NCI-H2227 (cell line): ENCODE results near the gene GRIP2.

Experiments
- DNase-seq: peaks from one replicate; lab custom pipeline; 2025; ENCODE audit not compliant: unreplicated experiment; lab: John Stamatoyannopoulos, UW

The GRIP2 gene

GRCh38 chr3:14562121-14562890 lies 22.2 kb upstream of the GRIP2 start:
- DNase-seq = no peak

- no peak for DNase-seq
Observed at GRCh38 chr3:14561051-14561960, 21.2 kb upstream of the GRIP2 start.

GRCh38 chr3:14560110-14560509 lies 20.0 kb upstream of the GRIP2 start:
- no peak for DNase-seq

- DNase-seq = no peak
Observed at GRCh38 chr3:14558029-14558428, 17.9 kb upstream of the GRIP2 start.

DNA sequence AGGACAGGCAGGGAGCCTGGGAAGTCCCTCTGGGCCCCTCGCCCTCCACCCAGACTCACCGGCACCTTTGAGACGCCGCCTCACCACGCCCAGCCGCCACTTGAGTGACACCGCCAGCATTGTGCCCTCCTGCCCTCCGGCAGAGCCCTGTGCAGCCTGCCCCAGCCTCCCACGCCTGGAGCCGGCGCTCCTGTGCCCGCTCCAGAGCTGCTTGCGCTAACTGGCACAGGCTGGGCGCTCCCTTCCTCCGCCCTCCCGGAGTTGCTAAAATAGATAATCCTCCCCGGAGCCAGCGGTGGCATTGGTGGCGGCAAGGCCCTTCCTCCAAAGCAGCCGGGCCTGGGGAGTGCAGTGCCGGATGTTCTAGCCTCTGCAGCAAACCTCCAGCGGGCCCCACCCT lies 15.7 kb upstream of the GRIP2 start:
- peak; percentile 36 for DNase-seq

DNA sequence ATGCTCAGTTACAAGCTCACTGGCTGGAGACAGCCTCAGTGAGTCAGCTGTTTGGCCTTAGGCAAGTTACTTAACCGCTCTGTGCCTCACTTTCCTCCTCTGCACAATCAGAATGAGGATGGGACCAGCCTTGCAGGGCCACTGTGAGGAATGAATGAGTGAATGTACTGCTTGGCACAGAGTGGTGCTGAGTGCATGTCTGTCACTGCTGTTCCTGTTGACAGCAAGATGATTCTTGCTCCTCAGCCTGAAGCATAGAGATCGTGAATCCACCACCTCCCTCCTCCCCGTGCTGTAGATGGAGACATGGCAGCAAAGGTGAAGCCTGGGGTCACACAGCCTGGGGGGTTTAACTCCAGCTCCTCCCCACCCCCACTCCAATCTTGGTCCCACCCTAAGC lies 14.6 kb upstream of the GRIP2 start:
- DNase-seq = no peak

GRCh38 chr3:14553871-14554270 lies 13.7 kb upstream of the GRIP2 start:
- no peak for DNase-seq

- no peak for DNase-seq
Observed at GRCh38 chr3:14552717-14553116, 12.6 kb upstream of the GRIP2 start.

- DNase-seq = no peak
Observed at GRCh38 chr3:14552041-14552648, 12.0 kb upstream of the GRIP2 start.

DNA sequence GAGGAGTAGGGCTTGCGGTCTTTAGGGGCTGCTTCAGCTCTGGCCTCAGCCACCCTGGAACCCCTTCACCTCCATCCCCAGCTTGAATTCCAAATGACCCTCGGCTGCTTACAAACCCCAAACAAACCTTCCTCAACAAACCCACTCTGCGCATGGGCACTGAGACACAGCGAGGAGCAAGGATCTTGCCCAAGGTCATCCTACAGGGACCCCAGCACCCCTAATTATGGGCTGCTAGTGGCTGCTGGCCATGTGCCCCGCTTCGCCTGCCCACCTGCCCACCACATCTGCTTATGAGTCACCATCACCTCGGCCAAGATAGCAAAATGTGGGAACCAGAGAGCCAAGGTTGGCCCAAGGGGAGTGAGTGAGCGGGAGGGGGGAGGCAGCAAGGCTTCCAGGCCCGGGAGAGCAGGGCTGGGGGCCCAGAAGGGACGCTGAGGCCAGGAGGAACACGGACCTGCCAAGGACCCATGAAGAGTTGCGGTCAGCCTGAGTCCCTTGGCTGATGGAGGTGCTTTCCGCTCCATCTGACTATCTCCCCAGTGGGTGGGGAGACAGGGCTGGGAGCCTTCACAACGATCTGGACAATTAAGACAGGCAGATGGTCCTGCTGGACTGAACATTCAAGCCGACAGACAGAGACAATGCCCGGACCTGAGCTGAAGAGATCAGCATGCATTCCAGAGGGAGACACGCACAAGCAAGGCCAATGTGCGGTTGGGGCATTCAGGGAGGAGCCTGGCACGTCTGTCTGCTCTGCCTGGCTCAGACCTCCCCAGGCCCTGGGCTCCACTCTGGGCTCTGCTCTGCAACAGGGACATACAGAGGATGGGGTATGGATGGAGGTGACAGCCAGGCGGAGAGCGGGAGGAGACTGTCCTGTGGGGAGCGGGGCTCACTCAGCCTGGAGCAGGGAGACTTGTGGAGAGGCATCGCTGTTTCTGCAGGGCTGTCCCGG lies 10.8 kb upstream of the GRIP2 start:
- DNase-seq = peak; percentile 12

- DNase-seq = no peak
Observed at GRCh38 chr3:14550181-14550580, 10.0 kb upstream of the GRIP2 start.

GRCh38 chr3:14549256-14549919 lies 9.2 kb upstream of the GRIP2 start:
- no peak for DNase-seq

DNA sequence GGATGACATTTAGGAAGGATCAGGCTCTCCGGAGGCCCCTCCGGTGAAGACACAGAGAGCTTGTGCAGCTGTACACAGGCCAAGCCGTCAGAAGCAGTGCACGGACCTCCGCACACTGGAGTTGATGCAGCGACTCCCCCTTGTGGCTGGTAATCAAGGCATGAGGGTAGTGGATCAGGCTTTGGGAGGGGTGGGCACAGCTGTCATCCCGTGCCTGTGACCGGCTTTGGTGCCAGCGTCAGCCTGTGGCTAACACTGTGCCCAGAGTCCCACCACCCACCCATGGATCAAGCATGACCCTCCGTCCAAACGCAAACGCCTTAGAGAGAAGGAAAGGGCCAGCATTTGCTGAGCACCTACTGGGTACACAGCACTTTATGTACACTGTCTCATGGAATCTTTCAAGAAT lies 8.2 kb upstream of the GRIP2 start:
- peak; percentile 61 for DNase-seq

GRCh38 chr3:14547693-14548092 lies 7.6 kb upstream of the GRIP2 start:
- DNase-seq = no peak

- no peak for DNase-seq
Observed at GRCh38 chr3:14546041-14546440, 5.9 kb upstream of the GRIP2 start.

DNA sequence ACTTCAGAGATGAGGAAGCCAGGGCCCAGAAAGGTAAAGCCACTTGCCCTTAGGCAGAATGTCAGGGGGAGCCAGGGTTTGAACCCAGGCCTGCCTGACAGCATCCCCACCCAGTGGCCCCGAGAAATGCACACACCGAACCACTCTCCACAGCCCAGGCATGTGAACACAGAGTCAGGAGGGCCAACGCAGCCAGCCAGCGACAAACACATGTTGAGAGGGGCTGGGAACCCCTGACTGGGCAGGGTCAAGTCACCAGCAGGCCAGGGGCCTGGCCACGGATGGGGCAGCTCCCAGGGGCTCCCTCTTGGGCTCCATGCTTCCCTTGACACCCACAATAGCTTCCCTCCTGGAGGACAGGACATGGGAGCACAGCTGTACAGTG lies 5.1 kb upstream of the GRIP2 start:
- no peak for DNase-seq

- no peak for DNase-seq
Observed at GRCh38 chr3:14544282-14545250, 4.4 kb upstream of the GRIP2 start.

DNA sequence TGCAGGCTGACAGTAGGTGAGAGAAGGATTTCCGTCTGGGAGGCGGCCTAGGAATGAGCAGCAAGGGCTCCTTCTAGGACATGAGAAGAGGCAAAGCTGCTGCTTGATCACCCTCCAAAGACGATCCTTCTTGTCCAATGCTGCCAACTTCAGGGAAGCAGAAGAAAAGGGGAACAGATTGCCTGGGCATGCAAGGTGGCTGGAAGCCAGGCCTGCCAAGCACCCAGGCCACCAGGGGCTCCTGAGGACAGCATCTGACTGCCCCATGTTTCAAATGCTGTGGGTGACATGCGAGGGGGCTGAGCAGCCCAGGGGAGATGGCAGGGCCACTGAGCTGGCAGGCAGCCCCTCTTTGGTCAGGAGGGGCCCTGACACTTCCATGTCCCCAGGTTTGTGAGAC lies 3.3 kb upstream of the GRIP2 start:
- no peak for DNase-seq

DNA sequence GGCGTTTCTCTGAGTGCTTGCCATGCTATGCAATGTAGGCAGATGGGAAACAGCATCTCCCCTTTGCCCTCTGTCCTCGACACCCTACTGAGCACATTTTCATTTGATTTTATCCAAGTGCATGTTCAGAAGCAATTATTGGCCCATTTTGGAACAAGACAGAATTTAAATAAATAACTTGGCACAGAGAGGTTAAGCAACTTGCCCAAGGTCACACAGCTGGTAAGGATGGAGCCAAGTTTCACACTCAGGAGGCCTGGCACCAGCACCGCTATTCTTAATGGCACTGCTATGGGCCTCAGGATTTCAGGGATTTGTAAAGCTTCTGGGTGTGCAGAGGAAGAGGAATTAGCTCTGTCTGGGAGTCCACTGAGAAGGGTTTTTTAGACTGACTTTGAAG lies 2.5 kb upstream of the GRIP2 start:
- no peak for DNase-seq
